Neural progenitor cell (in vitro differentiated cells): ENCODE results near the gene SLCO3A1. TPM values are rescaled to one million over a fixed set of nuclear protein-coding genes. Genes with fewer than 3 reads are reported as not detected.

Experiments
- DNase-seq: peaks from one replicate; pipeline ENCODE4 v3.0.0-alpha.2; 2016; ENCODE audit warnings: low spot score
- H2AFZ ChIP-seq: fragments of 200-600 bp; sonication (generic); replicated peaks from 2 replicates; pipeline ENCODE4 v1.6.1; 2016; ENCODE audit warnings: antibody characterized with exemption
- H3F3A ChIP-seq: fragments of 200-600 bp; sonication (generic); 2 replicates; pipeline ENCODE4 v1.6.1; 2016; ENCODE audit warnings: antibody characterized with exemption, low read depth
- H3K27ac ChIP-seq: fragments of 200-600 bp; sonication (generic); 2 replicates; pipeline ENCODE4 v1.5.1; 2016; ENCODE audit warnings: mild to moderate bottlenecking
- H3K27me3 ChIP-seq: fragments of 200-600 bp; sonication (generic); 2 replicates; pipeline ENCODE4 v1.6.1; 2016; ENCODE audit warnings: mild to moderate bottlenecking, moderate library complexity
- H3K36me3 ChIP-seq: fragments of 200-600 bp; sonication (generic); 2 replicates; pipeline ENCODE4 v1.5.1; 2016
- H3K4me1 ChIP-seq: fragments of 200-600 bp; sonication (generic); 2 replicates; pipeline ENCODE4 v1.6.1; 2016; ENCODE audit warnings: mixed run types
- H3K4me2 ChIP-seq: fragments of 200-600 bp; sonication (generic); 2 replicates; pipeline ENCODE4 v1.6.1; 2016
- H3K4me3 ChIP-seq: fragments of 200-600 bp; sonication (generic); 2 replicates; pipeline ENCODE4 v1.5.1; 2016
- H3K79me2 ChIP-seq: fragments of 200-600 bp; sonication (generic); 2 replicates; pipeline ENCODE4 v1.6.1; 2016; ENCODE audit warnings: low read depth
- H3K9ac ChIP-seq: fragments of 200-600 bp; sonication (generic); 2 replicates; pipeline ENCODE4 v1.6.1; 2016
- H3K9me3 ChIP-seq: fragments of 200-600 bp; sonication (generic); 2 replicates; pipeline ENCODE4 v1.5.1; 2016; ENCODE audit warnings: low read depth
- H4K20me1 ChIP-seq: fragments of 200-600 bp; sonication (generic); 2 replicates; pipeline ENCODE4 v1.6.1; 2016; ENCODE audit warnings: low read depth
- H3K27ac Mint-ChIP-seq: 3 replicates; pipeline ENCODE4 v1.8.0; 2021; ENCODE audit warnings: mixed read lengths
- H3K27me3 Mint-ChIP-seq: 2 replicates; pipeline ENCODE4 v1.8.0; 2022; ENCODE audit warnings: low read depth, mild to moderate bottlenecking, inconsistent platforms, moderate library complexity, mixed read lengths; ENCODE audit not compliant: insufficient read depth
- H3K36me3 Mint-ChIP-seq: 3 replicates; pipeline ENCODE4 v1.8.0; 2021; ENCODE audit warnings: mixed read lengths
- H3K4me1 Mint-ChIP-seq: 3 replicates; pipeline ENCODE4 v1.8.0; 2021; ENCODE audit warnings: mixed read lengths
- H3K4me3 Mint-ChIP-seq: 3 replicates; pipeline ENCODE4 v1.8.0; 2021; ENCODE audit warnings: mild to moderate bottlenecking, moderate library complexity, mixed read lengths
- H3K9me3 Mint-ChIP-seq: 3 replicates; pipeline ENCODE4 v1.8.0; 2020; ENCODE audit warnings: mixed read lengths
- EZH2 ChIP-seq: fragments of 200-600 bp; sonication (generic); IDR thresholded peaks from 2 replicates; pipeline ENCODE4 v1.6.1; 2017; ENCODE audit warnings: antibody characterized with exemption, mild to moderate bottlenecking, moderate library complexity
- EZH2phosphoT487 ChIP-seq: fragments of 200-600 bp; sonication (generic); IDR thresholded peaks from 2 replicates; pipeline ENCODE4 v1.6.1; 2017; ENCODE audit warnings: antibody characterized with exemption
- total RNA-seq: library from RNA; depleted of rRNA; stranded (reverse); fragments of >200 nt; gene quantifications from 2 replicates; pipeline ENCODE4 v1.2.3, GENCODE V29; 2015; ENCODE audit warnings: low replicate concordance
- TF ChIP-seq, protein P1 (sequence below): fragments of 200-600 bp; sonication (generic); IDR thresholded peaks from 2 replicates; pipeline ENCODE4 v1.5.1; 2017; ENCODE audit warnings: antibody characterized with exemption, mild to moderate bottlenecking

Gene SLCO3A1
- total RNA-seq, 1 donor from 2014 or later, result 6.6 TPM

DNA sequence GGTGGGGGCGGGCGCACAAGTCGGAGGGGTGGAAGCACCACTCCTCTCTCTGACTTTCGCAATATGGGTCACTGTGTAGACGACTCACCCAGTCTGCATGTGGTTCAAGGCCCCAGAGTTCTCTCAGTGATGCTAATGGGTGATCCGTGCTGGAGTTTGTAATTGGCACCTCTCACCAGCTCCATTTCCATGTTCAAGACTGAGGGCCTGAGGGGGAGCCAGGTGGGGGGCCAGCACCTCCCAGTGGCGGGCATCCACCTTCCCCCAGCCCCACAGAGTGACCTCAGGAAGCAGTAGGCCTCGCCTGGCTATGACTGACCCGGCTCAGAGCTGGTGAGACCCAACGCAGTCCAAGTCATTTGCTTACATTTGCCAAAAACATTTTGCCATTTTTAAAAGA lies 310.1 kb downstream of the SLCO3A1 start:
- Histone ChIP-seq H3K36me3 (no peaks in the 10 kb centered on the region), H3K9me3 (no peaks in the 10 kb centered on the region), H3K27ac (no peak overlapping the region), H4K20me1 (no peaks in the 10 kb centered on the region), H3K4me1 (peaks cover 50% of the 10 kb centered on the region), H3K4me3 (no peak overlapping the region), H3K4me2 (no peak overlapping the region), H3K27me3 (no peaks in the 10 kb centered on the region), H2AFZ (no peak overlapping the region), H3K79me2 (no peaks in the 10 kb centered on the region), H3K9ac (no peak overlapping the region), H3F3A (peaks cover 9% of the 10 kb centered on the region)
- Mint-ChIP-seq H3K4me3 (no peak overlapping the region), H3K36me3 (peaks cover 3% of the 10 kb centered on the region), H3K27me3 (peaks cover 3% of the 10 kb centered on the region), H3K27ac (no peak overlapping the region), H3K4me1 (peaks cover 67% of the 10 kb centered on the region), H3K9me3 (no peaks in the 10 kb centered on the region)
- TF ChIP-seq, protein P1, sequence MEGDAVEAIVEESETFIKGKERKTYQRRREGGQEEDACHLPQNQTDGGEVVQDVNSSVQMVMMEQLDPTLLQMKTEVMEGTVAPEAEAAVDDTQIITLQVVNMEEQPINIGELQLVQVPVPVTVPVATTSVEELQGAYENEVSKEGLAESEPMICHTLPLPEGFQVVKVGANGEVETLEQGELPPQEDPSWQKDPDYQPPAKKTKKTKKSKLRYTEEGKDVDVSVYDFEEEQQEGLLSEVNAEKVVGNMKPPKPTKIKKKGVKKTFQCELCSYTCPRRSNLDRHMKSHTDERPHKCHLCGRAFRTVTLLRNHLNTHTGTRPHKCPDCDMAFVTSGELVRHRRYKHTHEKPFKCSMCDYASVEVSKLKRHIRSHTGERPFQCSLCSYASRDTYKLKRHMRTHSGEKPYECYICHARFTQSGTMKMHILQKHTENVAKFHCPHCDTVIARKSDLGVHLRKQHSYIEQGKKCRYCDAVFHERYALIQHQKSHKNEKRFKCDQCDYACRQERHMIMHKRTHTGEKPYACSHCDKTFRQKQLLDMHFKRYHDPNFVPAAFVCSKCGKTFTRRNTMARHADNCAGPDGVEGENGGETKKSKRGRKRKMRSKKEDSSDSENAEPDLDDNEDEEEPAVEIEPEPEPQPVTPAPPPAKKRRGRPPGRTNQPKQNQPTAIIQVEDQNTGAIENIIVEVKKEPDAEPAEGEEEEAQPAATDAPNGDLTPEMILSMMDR, result no peak
- TF ChIP-seq EZH2phosphoT487 (no peak), EZH2 (no peak)
- DNase-seq, result no peak

DNA sequence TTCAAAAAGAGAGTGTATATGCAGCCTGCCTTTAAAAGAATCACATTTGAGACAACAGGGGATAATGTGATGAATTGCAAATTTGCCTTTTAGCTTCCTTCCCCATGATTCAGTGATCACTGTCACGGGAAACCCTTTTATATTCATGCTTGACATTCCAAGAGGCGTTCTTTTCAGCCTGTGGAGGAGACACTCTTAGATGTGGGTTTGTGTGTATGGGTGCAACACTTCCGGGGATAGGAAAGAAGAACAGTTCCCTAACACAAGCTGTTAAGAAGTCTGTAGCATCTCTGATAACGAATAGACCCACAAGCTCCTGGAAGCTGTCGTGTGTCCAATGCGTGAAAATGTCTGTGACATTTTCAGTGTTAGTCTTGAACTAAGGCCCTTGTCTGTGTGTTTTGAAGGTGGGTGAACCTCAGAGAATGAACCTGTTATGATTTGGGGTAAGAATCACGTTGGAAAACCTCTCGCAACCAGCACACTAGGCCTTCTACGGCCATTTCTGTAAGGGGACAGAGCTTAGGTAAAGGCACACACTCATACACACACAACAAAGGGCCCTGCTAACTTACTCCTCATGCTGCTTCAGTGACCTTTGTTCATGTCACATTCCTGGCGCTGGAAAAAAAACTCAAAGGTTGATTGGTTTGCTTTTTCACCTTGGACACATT lies 311.0 kb downstream of the SLCO3A1 start:
- Histone ChIP-seq H3K27me3 (no peaks in the 10 kb centered on the region), H3K9ac (no peak overlapping the region), H3F3A (peaks cover 4% of the 10 kb centered on the region), H3K9me3 (no peaks in the 10 kb centered on the region), H4K20me1 (no peaks in the 10 kb centered on the region), H3K36me3 (no peaks in the 10 kb centered on the region), H3K27ac (no peak overlapping the region), H2AFZ (peak overlapping the region; percentile 45), H3K4me2 (peak overlapping the region; percentile 39), H3K79me2 (no peaks in the 10 kb centered on the region), H3K4me3 (no peak overlapping the region), H3K4me1 (peaks cover 43% of the 10 kb centered on the region)
- TF ChIP-seq EZH2, result no peak
- TF ChIP-seq, protein P1, result no peak
- peaks cover 62% of the 10 kb centered on the region for H3K4me1 Mint-ChIP-seq
- peaks cover 3% of the 10 kb centered on the region for H3K27me3 Mint-ChIP-seq
- peak overlapping the region; percentile 93 for H3K27ac Mint-ChIP-seq
- peak overlapping the region; percentile 39 for H3K4me3 Mint-ChIP-seq
- peaks cover 3% of the 10 kb centered on the region for H3K36me3 Mint-ChIP-seq
- DNase-seq, result peak; percentile 71
- no peaks in the 10 kb centered on the region for H3K9me3 Mint-ChIP-seq

DNA sequence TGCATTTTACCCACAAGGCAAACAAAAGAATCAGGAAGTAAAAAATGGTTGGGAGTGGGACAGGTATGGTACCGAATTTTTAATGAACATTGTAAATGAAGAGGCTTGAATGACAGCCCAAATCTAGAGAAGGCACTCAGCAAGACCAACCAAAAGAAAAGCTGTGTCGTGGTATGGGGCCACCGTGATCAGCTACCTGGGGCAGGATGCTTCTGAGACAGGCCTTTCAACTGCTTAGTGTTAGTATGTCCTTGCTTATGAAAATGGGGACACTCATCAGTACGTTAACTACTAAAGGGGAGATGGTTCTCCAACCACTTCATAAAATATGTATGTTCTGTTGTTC lies 311.5 kb downstream of the SLCO3A1 start:
- no peaks in the 10 kb centered on the region for H3K9me3 Mint-ChIP-seq
- peaks cover 3% of the 10 kb centered on the region for H3K36me3 Mint-ChIP-seq
- H3K4me1 ChIP-seq, result peaks cover 38% of the 10 kb centered on the region
- H3K4me3 ChIP-seq, result no peak overlapping the region
- H4K20me1 ChIP-seq, result no peaks in the 10 kb centered on the region
- TF ChIP-seq EZH2 (no peak), EZH2phosphoT487 (no peak)
- TF ChIP-seq, protein P1, result no peak
- no peak for DNase-seq
- no peak overlapping the region for H3K27ac ChIP-seq
- peak overlapping the region; percentile 93 for H3K27ac Mint-ChIP-seq
- no peak overlapping the region for H2AFZ ChIP-seq
- H3F3A ChIP-seq, result peaks cover 4% of the 10 kb centered on the region
- no peaks in the 10 kb centered on the region for H3K79me2 ChIP-seq
- no peaks in the 10 kb centered on the region for H3K9me3 ChIP-seq
- peaks cover 3% of the 10 kb centered on the region for H3K27me3 Mint-ChIP-seq
- H3K9ac ChIP-seq, result no peak overlapping the region
- peak overlapping the region; percentile 39 for H3K4me2 ChIP-seq
- H3K4me3 Mint-ChIP-seq, result no peak overlapping the region
- H3K4me1 Mint-ChIP-seq, result peaks cover 57% of the 10 kb centered on the region
- H3K27me3 ChIP-seq, result no peaks in the 10 kb centered on the region
- no peaks in the 10 kb centered on the region for H3K36me3 ChIP-seq
